ENCODE results near the gene PTCD2.

Gene PTCD2

DNA sequence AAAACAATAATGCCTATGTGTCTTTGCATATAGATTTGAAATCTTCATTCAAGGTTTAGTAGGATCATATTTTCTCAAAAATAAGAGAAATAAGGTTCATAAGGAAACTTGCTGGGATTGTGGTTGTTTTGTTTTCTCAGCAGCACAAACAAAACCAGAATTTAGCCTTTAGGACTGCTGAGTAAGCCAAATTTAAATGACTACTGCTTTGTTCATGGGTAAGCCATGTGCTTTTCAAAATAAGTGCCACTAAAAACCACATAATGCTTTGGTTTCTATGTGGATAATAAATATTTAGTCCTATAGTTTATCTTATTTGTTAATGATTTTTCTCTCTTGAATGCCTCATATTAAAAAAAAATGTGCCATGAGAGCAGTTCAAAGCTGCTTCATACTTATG, 38.8 kb downstream of the PTCD2 start:
- no peak overlapping the region for H3K9ac ChIP-seq (ENCODE audit: low read depth, low read length, poor library complexity, severe bottlenecking)
- no peak overlapping the region for H2AFZ ChIP-seq (ENCODE audit: low read length)
- TF ChIP-seq, protein P1, sequence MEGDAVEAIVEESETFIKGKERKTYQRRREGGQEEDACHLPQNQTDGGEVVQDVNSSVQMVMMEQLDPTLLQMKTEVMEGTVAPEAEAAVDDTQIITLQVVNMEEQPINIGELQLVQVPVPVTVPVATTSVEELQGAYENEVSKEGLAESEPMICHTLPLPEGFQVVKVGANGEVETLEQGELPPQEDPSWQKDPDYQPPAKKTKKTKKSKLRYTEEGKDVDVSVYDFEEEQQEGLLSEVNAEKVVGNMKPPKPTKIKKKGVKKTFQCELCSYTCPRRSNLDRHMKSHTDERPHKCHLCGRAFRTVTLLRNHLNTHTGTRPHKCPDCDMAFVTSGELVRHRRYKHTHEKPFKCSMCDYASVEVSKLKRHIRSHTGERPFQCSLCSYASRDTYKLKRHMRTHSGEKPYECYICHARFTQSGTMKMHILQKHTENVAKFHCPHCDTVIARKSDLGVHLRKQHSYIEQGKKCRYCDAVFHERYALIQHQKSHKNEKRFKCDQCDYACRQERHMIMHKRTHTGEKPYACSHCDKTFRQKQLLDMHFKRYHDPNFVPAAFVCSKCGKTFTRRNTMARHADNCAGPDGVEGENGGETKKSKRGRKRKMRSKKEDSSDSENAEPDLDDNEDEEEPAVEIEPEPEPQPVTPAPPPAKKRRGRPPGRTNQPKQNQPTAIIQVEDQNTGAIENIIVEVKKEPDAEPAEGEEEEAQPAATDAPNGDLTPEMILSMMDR (conservative IDR thresholded peaks at IDR 0.05; ENCODE audit: low read length), result no peak
- TF ChIP-seq EZH2phosphoT487 (IDR thresholded peaks at IDR 0.05; ENCODE audit: borderline replicate concordance), result no peak
- H3K4me2 ChIP-seq (ENCODE audit: low read depth, low read length, poor library complexity, severe bottlenecking), result no peak overlapping the region
- no peaks in the 10 kb centered on the region for H3F3A ChIP-seq (ENCODE audit: low read depth)
- H3K9me2 ChIP-seq (replicated peaks; ENCODE audit: low read depth, low read length), result no peaks in the 10 kb centered on the region
- no peaks in the 10 kb centered on the region for H3K4me1 ChIP-seq (ENCODE audit: insufficient read depth, low read length, poor library complexity, severe bottlenecking)
- H4K20me1 ChIP-seq (ENCODE audit: insufficient read depth, low read length, poor library complexity, severe bottlenecking), result no peaks in the 10 kb centered on the region
- no peaks in the 10 kb centered on the region for H3K27me3 ChIP-seq (ENCODE audit: insufficient read depth, low read length, poor library complexity, severe bottlenecking)
- H3K79me2 ChIP-seq (ENCODE audit: insufficient read depth, low read length), result no peaks in the 10 kb centered on the region
- H3K4me3 ChIP-seq (ENCODE audit: low read length, poor library complexity, severe bottlenecking), result no peak overlapping the region
- no peaks in the 10 kb centered on the region for H3K9me3 ChIP-seq (ENCODE audit: insufficient read depth, low read depth, low read length)
- peaks cover 4% of the 10 kb centered on the region; the same call in 1 of the 2 replicates for H3K36me3 ChIP-seq (ENCODE audit: insufficient read depth, low read length)

GRCh38 chr5:72359886-72360285, 39.7 kb downstream of the PTCD2 start:
- Histone ChIP-seq H3K9ac (ENCODE audit: low read depth, low read length, poor library complexity, severe bottlenecking) (no peak overlapping the region), H3K4me3 (ENCODE audit: low read length, poor library complexity, severe bottlenecking) (no peak overlapping the region), H3K9me3 (ENCODE audit: insufficient read depth, low read depth, low read length) (no peaks in the 10 kb centered on the region), H3K79me2 (ENCODE audit: insufficient read depth, low read length) (no peaks in the 10 kb centered on the region), H3K27me3 (ENCODE audit: insufficient read depth, low read length, poor library complexity, severe bottlenecking) (no peaks in the 10 kb centered on the region), H2AFZ (ENCODE audit: low read length) (no peak overlapping the region), H3K36me3 (ENCODE audit: insufficient read depth, low read length) (peaks cover 4% of the 10 kb centered on the region; the same call in 1 of the 2 replicates), H3K9me2 (replicated peaks; ENCODE audit: low read depth, low read length) (no peaks in the 10 kb centered on the region), H3K4me1 (ENCODE audit: insufficient read depth, low read length, poor library complexity, severe bottlenecking) (no peaks in the 10 kb centered on the region), H4K20me1 (ENCODE audit: insufficient read depth, low read length, poor library complexity, severe bottlenecking) (no peaks in the 10 kb centered on the region), H3K4me2 (ENCODE audit: low read depth, low read length, poor library complexity, severe bottlenecking) (no peak overlapping the region), H3F3A (ENCODE audit: low read depth) (no peaks in the 10 kb centered on the region)
- TF ChIP-seq, protein P1 (conservative IDR thresholded peaks at IDR 0.05; ENCODE audit: low read length), result no peak
- no peak for TF ChIP-seq EZH2phosphoT487 (IDR thresholded peaks at IDR 0.05; ENCODE audit: borderline replicate concordance)

- Histone ChIP-seq H3K4me3 (ENCODE audit: low read length, poor library complexity, severe bottlenecking) (no peak overlapping the region), H3K9me3 (ENCODE audit: insufficient read depth, low read depth, low read length) (no peaks in the 10 kb centered on the region), H3K9me2 (replicated peaks; ENCODE audit: low read depth, low read length) (no peaks in the 10 kb centered on the region), H3F3A (ENCODE audit: low read depth) (no peaks in the 10 kb centered on the region), H3K79me2 (ENCODE audit: insufficient read depth, low read length) (no peaks in the 10 kb centered on the region), H3K9ac (ENCODE audit: low read depth, low read length, poor library complexity, severe bottlenecking) (no peak overlapping the region), H3K36me3 (ENCODE audit: insufficient read depth, low read length) (peaks cover 4% of the 10 kb centered on the region; the same call in 1 of the 2 replicates), H3K27me3 (ENCODE audit: insufficient read depth, low read length, poor library complexity, severe bottlenecking) (no peaks in the 10 kb centered on the region), H4K20me1 (ENCODE audit: insufficient read depth, low read length, poor library complexity, severe bottlenecking) (no peaks in the 10 kb centered on the region), H3K4me1 (ENCODE audit: insufficient read depth, low read length, poor library complexity, severe bottlenecking) (no peaks in the 10 kb centered on the region), H3K4me2 (ENCODE audit: low read depth, low read length, poor library complexity, severe bottlenecking) (no peak overlapping the region), H2AFZ (ENCODE audit: low read length) (no peak overlapping the region)
- no peak for TF ChIP-seq EZH2phosphoT487 (IDR thresholded peaks at IDR 0.05; ENCODE audit: borderline replicate concordance)
- TF ChIP-seq, protein P1 (conservative IDR thresholded peaks at IDR 0.05; ENCODE audit: low read length), result no peak
These were observed 43.1 kb downstream of the PTCD2 start for GRCh38 chr5:72363166-72363802.
